NCI-H2227 treated with DMSO at 0.1 percent for 48 hours (cell line): ENCODE measurements around the gene TCERG1L.
"Not testable (repeated sequence)": the region's sequence is repeated elsewhere in the genome, so short reads cannot be mapped to it uniquely, and the experiment has no call there.

Experiments used
- DNase-seq: peaks from one replicate; lab custom pipeline; 2025; lab: John Stamatoyannopoulos, UW

TCERG1L gene

GRCh38 chr10:131102147-131102546, 209.4 kb downstream of the TCERG1L start:
- DNase-seq = no peak

- DNase-seq = not testable (repeated sequence)
Observed at GRCh38 chr10:131100418-131101410, 210.8 kb downstream of the TCERG1L start.

GRCh38 chr10:131099028-131099726, 212.3 kb downstream of the TCERG1L start:
- no peak for DNase-seq

- no peak for DNase-seq
Observed at GRCh38 chr10:131098416-131098952, 213.0 kb downstream of the TCERG1L start.

- DNase-seq = no peak
Observed at GRCh38 chr10:131096031-131096430, 215.5 kb downstream of the TCERG1L start.

GRCh38 chr10:131095313-131095580, 216.3 kb downstream of the TCERG1L start:
- no peak for DNase-seq

GRCh38 chr10:131094527-131095312, 216.8 kb downstream of the TCERG1L start:
- no peak for DNase-seq

- no peak for DNase-seq
Observed at GRCh38 chr10:131093795-131094366, 217.6 kb downstream of the TCERG1L start.

GRCh38 chr10:131093346-131093745, 218.2 kb downstream of the TCERG1L start:
- DNase-seq = no peak

GRCh38 chr10:131092876-131093275, 218.6 kb downstream of the TCERG1L start:
- no peak for DNase-seq

GRCh38 chr10:131092386-131092785, 219.1 kb downstream of the TCERG1L start:
- no peak for DNase-seq

- DNase-seq = no peak
Observed at GRCh38 chr10:131091682-131092081, 219.8 kb downstream of the TCERG1L start.

GRCh38 chr10:131090761-131091661, 220.5 kb downstream of the TCERG1L start:
- no peak for DNase-seq

- no peak for DNase-seq
Observed at GRCh38 chr10:131089861-131090260, 221.7 kb downstream of the TCERG1L start.

GRCh38 chr10:131089150-131089549, 222.4 kb downstream of the TCERG1L start:
- DNase-seq = no peak

GRCh38 chr10:131088619-131089018, 222.9 kb downstream of the TCERG1L start:
- no peak for DNase-seq

- no peak for DNase-seq
Observed at GRCh38 chr10:131087464-131088215, 223.9 kb downstream of the TCERG1L start.

- DNase-seq = no peak
Observed at GRCh38 chr10:131086511-131086910, 225.0 kb downstream of the TCERG1L start.

- DNase-seq = no peak
Observed at GRCh38 chr10:131086094-131086493, 225.4 kb downstream of the TCERG1L start.
